GM10266 (cell line): ENCODE data around the gene PLEKHO2.

ENCODE experiments used
- DNase-seq: peaks from one replicate; pipeline ENCODE4 v3.0.0; 2012; ENCODE audit errors: extremely low spot score
- TF ChIP-seq, protein P1 (sequence below): IDR thresholded peaks from 2 replicates; pipeline ENCODE4 v1.5.1; 2012; ENCODE audit warnings: mild to moderate bottlenecking, low read depth; ENCODE audit not compliant: control insufficient read depth, insufficient read depth; ENCODE audit errors: missing control alignments

Gene PLEKHO2

DNA sequence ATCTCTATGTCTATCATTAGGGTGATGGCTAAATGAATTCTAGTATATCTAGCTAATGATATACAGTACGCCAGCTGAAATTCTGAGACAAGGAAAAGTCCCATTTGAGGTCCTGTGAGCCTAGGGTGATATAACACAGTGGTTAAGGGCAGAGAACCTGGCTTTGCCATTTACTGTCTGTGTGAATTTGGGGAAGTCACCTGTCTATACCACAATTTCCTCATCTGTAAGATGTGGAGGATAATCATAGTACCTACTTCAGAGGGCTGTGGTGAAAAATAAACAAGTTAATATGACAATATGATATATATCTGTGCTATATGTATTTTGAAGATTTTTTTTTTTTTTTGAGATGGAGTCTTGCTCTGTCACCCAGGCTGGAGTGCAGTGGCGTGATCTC lies 60.2 kb downstream of the PLEKHO2 start:
- DNase-seq: no peak
- TF ChIP-seq, protein P1, sequence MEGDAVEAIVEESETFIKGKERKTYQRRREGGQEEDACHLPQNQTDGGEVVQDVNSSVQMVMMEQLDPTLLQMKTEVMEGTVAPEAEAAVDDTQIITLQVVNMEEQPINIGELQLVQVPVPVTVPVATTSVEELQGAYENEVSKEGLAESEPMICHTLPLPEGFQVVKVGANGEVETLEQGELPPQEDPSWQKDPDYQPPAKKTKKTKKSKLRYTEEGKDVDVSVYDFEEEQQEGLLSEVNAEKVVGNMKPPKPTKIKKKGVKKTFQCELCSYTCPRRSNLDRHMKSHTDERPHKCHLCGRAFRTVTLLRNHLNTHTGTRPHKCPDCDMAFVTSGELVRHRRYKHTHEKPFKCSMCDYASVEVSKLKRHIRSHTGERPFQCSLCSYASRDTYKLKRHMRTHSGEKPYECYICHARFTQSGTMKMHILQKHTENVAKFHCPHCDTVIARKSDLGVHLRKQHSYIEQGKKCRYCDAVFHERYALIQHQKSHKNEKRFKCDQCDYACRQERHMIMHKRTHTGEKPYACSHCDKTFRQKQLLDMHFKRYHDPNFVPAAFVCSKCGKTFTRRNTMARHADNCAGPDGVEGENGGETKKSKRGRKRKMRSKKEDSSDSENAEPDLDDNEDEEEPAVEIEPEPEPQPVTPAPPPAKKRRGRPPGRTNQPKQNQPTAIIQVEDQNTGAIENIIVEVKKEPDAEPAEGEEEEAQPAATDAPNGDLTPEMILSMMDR: no peak

DNA sequence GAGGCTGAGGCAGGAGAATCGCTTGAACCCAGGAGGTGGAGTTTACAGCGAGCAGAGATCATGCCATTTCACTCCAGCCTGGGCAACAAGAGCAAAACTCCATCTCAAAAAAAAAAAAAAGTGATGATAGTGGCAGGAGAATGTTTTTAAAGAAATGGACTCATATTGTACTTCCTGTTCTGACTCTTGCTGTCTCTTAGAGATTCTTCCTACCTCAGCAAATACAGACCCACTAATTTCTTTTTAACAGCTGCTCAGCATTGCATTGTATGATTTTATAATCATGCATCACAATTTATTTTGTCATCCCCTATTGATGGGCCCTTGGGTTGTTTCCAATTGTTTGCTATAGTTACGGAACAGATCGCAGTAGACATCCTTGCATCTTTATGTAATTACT lies 61.1 kb downstream of the PLEKHO2 start:
- TF ChIP-seq, protein P1: no peak
- no peak for DNase-seq

DNA sequence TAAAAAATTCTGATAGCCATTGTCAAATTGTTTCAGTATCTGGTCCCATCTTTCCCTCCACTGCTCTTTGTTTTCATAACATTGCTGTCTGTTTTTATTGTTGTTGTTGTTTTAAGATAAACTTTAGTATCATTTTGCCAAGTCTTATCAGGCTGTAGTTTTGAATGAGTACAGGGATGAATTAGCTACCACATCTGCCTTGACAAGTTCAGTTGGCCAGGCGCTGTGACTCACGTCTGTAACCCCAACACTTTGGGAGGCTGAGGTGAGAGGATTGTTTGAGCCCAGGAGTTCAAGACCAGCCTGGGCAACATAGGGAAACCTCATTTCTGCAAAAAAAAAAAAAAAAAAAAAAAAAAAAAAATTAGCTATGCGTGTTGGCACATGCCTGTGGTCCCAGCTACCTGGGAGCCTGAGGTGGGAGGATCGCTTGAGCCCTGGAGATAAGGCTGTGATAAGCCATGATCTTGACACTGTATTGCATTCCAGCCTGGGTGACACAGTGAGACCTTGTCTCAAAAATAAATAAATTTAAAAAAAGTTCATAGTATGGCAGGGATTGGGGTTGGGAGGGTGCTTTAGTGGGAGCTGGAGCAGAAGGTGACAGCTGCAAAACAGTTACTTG lies 61.7 kb downstream of the PLEKHO2 start:
- TF ChIP-seq, protein P1: no peak
- DNase-seq: no peak

DNA sequence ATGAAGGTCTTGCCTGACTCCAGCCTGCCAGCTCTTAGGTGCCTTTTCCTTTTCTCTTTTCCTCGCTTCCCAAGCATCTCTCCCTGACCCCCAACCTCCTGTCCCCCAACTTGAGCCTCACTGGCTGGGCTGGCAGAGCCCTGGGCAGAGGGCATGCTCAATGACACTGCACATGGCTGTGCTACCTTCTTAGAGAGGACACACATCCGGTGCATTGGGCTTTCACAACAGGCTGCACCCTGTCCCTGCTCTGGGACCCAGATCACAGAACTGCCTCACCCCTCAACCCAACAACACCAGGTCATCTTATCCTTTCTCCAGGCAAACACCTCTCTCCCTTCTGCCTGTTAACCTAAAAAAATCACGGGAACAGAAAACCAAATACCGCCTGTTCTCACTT lies 62.5 kb downstream of the PLEKHO2 start:
- TF ChIP-seq, protein P1: no peak
- no peak for DNase-seq

DNA sequence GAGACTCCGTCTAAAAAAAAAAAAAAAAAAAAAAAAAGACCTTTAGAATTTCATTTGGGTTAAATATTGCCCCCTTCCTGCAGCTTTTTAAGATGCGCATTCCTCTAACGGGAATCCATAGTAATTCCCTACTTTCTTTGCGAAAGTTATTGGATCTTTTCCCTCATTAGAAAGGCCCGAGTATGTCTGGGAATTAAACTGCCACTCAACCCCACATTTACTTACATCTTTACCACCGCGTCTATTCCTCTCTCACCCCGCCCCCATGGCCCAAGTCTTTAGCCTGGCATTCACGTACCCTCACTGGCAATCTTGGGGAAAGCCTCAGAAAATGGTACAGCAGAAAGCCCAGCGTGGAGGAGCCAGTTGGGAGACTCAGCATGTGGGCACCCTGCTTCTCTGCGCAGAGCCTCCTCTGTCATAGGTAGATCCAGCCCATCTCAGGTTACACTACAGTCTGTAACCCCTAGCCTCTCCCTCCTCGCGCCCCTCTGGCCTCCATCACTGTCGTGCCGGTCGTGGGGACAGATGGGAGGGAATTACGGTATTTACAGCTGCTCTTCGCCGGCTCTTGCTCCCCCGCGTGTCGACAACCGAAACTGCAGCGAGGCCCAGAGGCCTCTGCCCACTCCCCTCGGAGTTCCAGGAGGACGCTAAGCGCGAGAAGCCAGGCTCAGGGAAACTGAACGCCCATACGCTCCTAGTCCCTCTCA lies 63.6 kb downstream of the PLEKHO2 start:
- peak; percentile 87 for DNase-seq
- TF ChIP-seq, protein P1: peak; percentile 82

DNA sequence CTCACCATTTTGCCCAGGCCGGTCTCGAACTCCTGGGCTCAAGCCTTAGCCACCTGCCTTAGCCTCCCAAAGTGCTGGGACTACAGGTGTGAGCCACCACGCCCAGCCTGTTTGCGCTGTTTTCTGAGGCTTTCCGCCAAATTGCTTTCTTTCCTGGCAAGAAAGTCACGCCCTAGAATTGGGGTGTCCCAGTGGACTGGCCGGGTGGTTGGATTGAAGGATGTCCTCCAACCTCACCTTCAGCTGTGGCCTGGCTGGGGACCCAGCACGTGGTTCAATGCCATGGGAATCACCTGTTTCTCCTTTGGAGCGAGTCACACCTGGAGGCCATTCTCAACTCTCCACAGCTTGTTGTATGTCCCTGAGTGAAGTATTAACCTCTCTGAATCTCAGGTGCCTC lies 64.2 kb downstream of the PLEKHO2 start:
- no peak for DNase-seq
- TF ChIP-seq, protein P1: no peak

DNA sequence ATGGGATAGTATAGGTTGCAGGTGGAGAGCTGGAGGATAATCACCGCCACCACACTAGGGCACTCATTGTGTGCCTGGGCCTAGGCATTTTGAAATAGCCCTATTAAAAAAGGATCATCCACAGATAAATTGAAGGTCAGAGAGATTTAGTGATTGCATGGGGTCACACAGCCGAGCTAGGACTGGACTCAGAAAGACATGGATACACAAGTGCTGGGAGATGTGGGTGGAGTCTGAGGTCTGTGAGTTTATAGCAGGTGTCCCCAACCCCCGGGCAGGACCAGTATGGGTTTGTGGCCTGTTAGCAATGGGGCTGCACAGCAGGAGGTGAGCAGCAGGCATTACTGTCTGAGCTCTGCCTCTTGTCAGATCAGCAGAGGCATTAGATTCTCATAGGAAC lies 64.7 kb downstream of the PLEKHO2 start:
- TF ChIP-seq, protein P1: no peak

More for the DNA sequence above, 64.7 kb downstream of the PLEKHO2 start:
- no peak for DNase-seq
